HG02763 (cell line): ENCODE measurements around the gene COL9A2.

Source experiments
- ATAC-seq: cut with Tn5 transposase; IDR thresholded peaks from one replicate; pipeline ENCODE4 v1.9.1; 2021; ENCODE audit warnings: mild to moderate bottlenecking, moderate library complexity; ENCODE audit not compliant: unreplicated experiment

The COL9A2 gene

GRCh38 chr1:40318970-40319621 is 2.0 kb upstream of the COL9A2 start:
- ATAC-seq = no peak

GRCh38 chr1:40318476-40318875 is 1.4 kb upstream of the COL9A2 start:
- ATAC-seq = no peak

GRCh38 chr1:40317394-40318074 is 448 bp upstream of the COL9A2 start:
- ATAC-seq = no peak

- ATAC-seq = no peak
These were observed 1.1 kb downstream of the COL9A2 start for GRCh38 chr1:40315795-40316594.

GRCh38 chr1:40315239-40315794 is 1.8 kb downstream of the COL9A2 start:
- peak; percentile 49 for ATAC-seq

- no peak for ATAC-seq
These were observed 2.3 kb downstream of the COL9A2 start for GRCh38 chr1:40314721-40315238.

- ATAC-seq = no peak
These were observed 2.9 kb downstream of the COL9A2 start for GRCh38 chr1:40313958-40314720.

GRCh38 chr1:40313329-40313957 is 3.6 kb downstream of the COL9A2 start:
- no peak for ATAC-seq

GRCh38 chr1:40312238-40313205 is 4.6 kb downstream of the COL9A2 start:
- ATAC-seq = no peak

- ATAC-seq = no peak
These were observed 5.4 kb downstream of the COL9A2 start for GRCh38 chr1:40311692-40312091.

GRCh38 chr1:40310983-40311642 is 6.0 kb downstream of the COL9A2 start:
- ATAC-seq = no peak

- no peak for ATAC-seq
These were observed 7.0 kb downstream of the COL9A2 start for GRCh38 chr1:40310129-40310461.

GRCh38 chr1:40309374-40310128 is 7.5 kb downstream of the COL9A2 start:
- ATAC-seq = no peak

GRCh38 chr1:40308036-40308727 is 8.9 kb downstream of the COL9A2 start:
- ATAC-seq = no peak

GRCh38 chr1:40307186-40307585 is 9.9 kb downstream of the COL9A2 start:
- no peak for ATAC-seq

- no peak for ATAC-seq
These were observed 10.8 kb downstream of the COL9A2 start for GRCh38 chr1:40306296-40306695.

- ATAC-seq = no peak
These were observed 11.2 kb downstream of the COL9A2 start for GRCh38 chr1:40305871-40306270.
